Neural cell (in vitro differentiated cells): ENCODE results near the gene SPATS2L. TPM values are rescaled to one million over a fixed set of nuclear protein-coding genes. Genes with fewer than 3 reads are reported as not detected.

Experiments used
- H2AFZ ChIP-seq: fragments of 200-600, 300-800 bp; sonication (generic), shearing (Covaris generic); 2 replicates; pipeline ENCODE4 v1.6.0; 2014; ENCODE audit warnings: low read depth, mild to moderate bottlenecking, antibody characterized with exemption, low read length, moderate library complexity
- H3F3A ChIP-seq: fragments of 200-600 bp; shearing (Covaris generic); 2 replicates; pipeline ENCODE4 v1.6.1; 2016; ENCODE audit warnings: mild to moderate bottlenecking, moderate library complexity, mixed read lengths, antibody characterized with exemption, low read length; ENCODE audit not compliant: insufficient read depth, poor library complexity, severe bottlenecking
- H3K27ac ChIP-seq: fragments of 200-600, 300-800 bp; sonication (generic), shearing (Covaris generic); 2 replicates; pipeline ENCODE4 v1.5.1; 2014; ENCODE audit warnings: mild to moderate bottlenecking, low read length, moderate library complexity
- H3K27me3 ChIP-seq: fragments of 300-800, 200-600 bp; sonication (generic), shearing (Covaris generic); 2 replicates; pipeline ENCODE4 v1.6.0; 2014; ENCODE audit warnings: mild to moderate bottlenecking, low read depth, low read length, moderate library complexity; ENCODE audit not compliant: insufficient read depth
- H3K36me3 ChIP-seq: fragments of 300-800, 200-600 bp; sonication (generic), shearing (Covaris generic); 2 replicates; pipeline ENCODE4 v1.5.1; 2014; ENCODE audit warnings: mild to moderate bottlenecking, antibody characterized with exemption, low read length, moderate library complexity; ENCODE audit not compliant: insufficient read depth
- H3K4me2 ChIP-seq: fragments of 300-800, 200-600 bp; sonication (generic), shearing (Covaris generic); 2 replicates; pipeline ENCODE4 v1.6.0; 2014; ENCODE audit warnings: mild to moderate bottlenecking, low read length
- H3K4me3 ChIP-seq: fragments of 300-800, 200-600 bp; sonication (generic), shearing (Covaris generic); 2 replicates; pipeline ENCODE4 v1.5.1; 2014; ENCODE audit warnings: mild to moderate bottlenecking, low read length, moderate library complexity
- H3K79me2 ChIP-seq: fragments of 200-600 bp; shearing (Covaris generic); replicated peaks from 2 replicates; pipeline ENCODE4 v1.6.0; 2014; ENCODE audit warnings: mild to moderate bottlenecking, low read length, moderate library complexity; ENCODE audit not compliant: insufficient read depth
- H3K9ac ChIP-seq: fragments of 300-800, 200-600 bp; sonication (generic), shearing (Covaris generic); 2 replicates; pipeline ENCODE4 v1.6.1; 2016; ENCODE audit warnings: mild to moderate bottlenecking, low read length, mixed read lengths
- H3K9me2 ChIP-seq: fragments of 200-600 bp; shearing (Covaris generic); 2 replicates; pipeline ENCODE4 v1.6.1; 2016; ENCODE audit warnings: mild to moderate bottlenecking, low read length, mixed read lengths; ENCODE audit not compliant: insufficient read depth
- H3K9me3 ChIP-seq: fragments of 200-600, 300-800 bp; sonication (generic), shearing (Covaris generic); 2 replicates; pipeline ENCODE4 v1.6.1; 2016; ENCODE audit warnings: mild to moderate bottlenecking, mixed run types, low read length, moderate library complexity, mixed read lengths
- H4K20me1 ChIP-seq: fragments of 200-600 bp; shearing (Covaris generic); 2 replicates; pipeline ENCODE4 v1.6.1; 2016; ENCODE audit warnings: mild to moderate bottlenecking, mixed run types; ENCODE audit not compliant: insufficient read depth
- CTCF ChIP-seq: fragments of 450-650 bp; IDR thresholded peaks from 2 replicates; pipeline ENCODE4 v1.5.1; 2014; ENCODE audit warnings: antibody characterized with exemption, mild to moderate bottlenecking, moderate library complexity; ENCODE audit not compliant: poor library complexity, severe bottlenecking
- EP300 ChIP-seq: fragments of 450-650 bp; conservative IDR thresholded peaks from 2 replicates; pipeline ENCODE4 v1.6.1; 2014; ENCODE audit warnings: antibody characterized with exemption, mild to moderate bottlenecking, moderate library complexity; ENCODE audit not compliant: poor library complexity, severe bottlenecking
- EZH2 ChIP-seq: fragments of 200-600, 300-800 bp; shearing (Covaris generic), sonication (generic); IDR thresholded peaks from 2 replicates; pipeline ENCODE4 v1.6.1; 2014; ENCODE audit warnings: antibody characterized with exemption, low read length, borderline replicate concordance, mild to moderate bottlenecking; ENCODE audit not compliant: insufficient read depth, poor library complexity, severe bottlenecking
- MXI1 ChIP-seq: fragments of 450-650 bp; conservative IDR thresholded peaks from 2 replicates; pipeline ENCODE4 v1.6.1; 2014; ENCODE audit warnings: antibody characterized with exemption, mild to moderate bottlenecking; ENCODE audit not compliant: poor library complexity, severe bottlenecking
- POLR2AphosphoS5 ChIP-seq: IDR thresholded peaks from 2 replicates; pipeline ENCODE4 v1.6.1; 2012
- RAD21 ChIP-seq: fragments of 450-650 bp; conservative IDR thresholded peaks from 2 replicates; pipeline ENCODE4 v1.6.1; 2014; ENCODE audit warnings: antibody characterized with exemption, mild to moderate bottlenecking, moderate library complexity
- REST ChIP-seq: IDR thresholded peaks from 2 replicates; pipeline ENCODE4 v1.6.1; 2012; ENCODE audit warnings: borderline replicate concordance
- SMC3 ChIP-seq: fragments of 450-650 bp; conservative IDR thresholded peaks from 2 replicates; pipeline ENCODE4 v1.6.1; 2014; ENCODE audit warnings: antibody characterized with exemption, mild to moderate bottlenecking, moderate library complexity; ENCODE audit not compliant: poor library complexity
- TAF1 ChIP-seq: IDR thresholded peaks from 2 replicates; pipeline ENCODE4 v1.6.1; 2012; ENCODE audit warnings: low read depth
- polyA plus RNA-seq: library from polyadenylated mRNA; depleted of rRNA; stranded (reverse); fragments of >200 nt; gene quantifications from 2 replicates; pipeline ENCODE4 v1.2.3, GENCODE V29; 2014

The SPATS2L gene
- polyA plus RNA-seq, 1 donor from 2014 or later: 8.5 TPM

GRCh38 chr2:200449149-200449548, 142.7 kb downstream of the SPATS2L start:
- Histone ChIP-seq H3K79me2 (no peaks in the 10 kb centered on the region), H3K9ac (no peak overlapping the region), H3K4me3 (no peak overlapping the region), H4K20me1 (no peaks in the 10 kb centered on the region), H3K36me3 (no peaks in the 10 kb centered on the region), H2AFZ (no peak overlapping the region), H3K9me3 (no peaks in the 10 kb centered on the region), H3K9me2 (no peaks in the 10 kb centered on the region), H3K4me2 (no peak overlapping the region), H3K27me3 (no peaks in the 10 kb centered on the region), H3F3A (no peaks in the 10 kb centered on the region), H3K27ac (no peak overlapping the region)
- TF ChIP-seq EZH2: no peak
- no peak for TF ChIP-seq RAD21
- TF ChIP-seq MXI1: no peak
- no peak for TF ChIP-seq POLR2AphosphoS5
- TF ChIP-seq SMC3: no peak
- TF ChIP-seq REST: no peak
- TF ChIP-seq EP300: no peak
- no peak for TF ChIP-seq CTCF
- no peak for TF ChIP-seq TAF1

- no peaks in the 10 kb centered on the region for H3K27me3 ChIP-seq
- TF ChIP-seq EZH2: no peak
- TF ChIP-seq SMC3: no peak
- TF ChIP-seq MXI1: no peak
- no peak for TF ChIP-seq EP300
- no peak for TF ChIP-seq REST
- no peak for TF ChIP-seq CTCF
- no peak for TF ChIP-seq RAD21
- no peaks in the 10 kb centered on the region for H3K9me3 ChIP-seq
- H2AFZ ChIP-seq: no peak overlapping the region
- no peaks in the 10 kb centered on the region for H4K20me1 ChIP-seq
- no peak overlapping the region for H3K4me3 ChIP-seq
- H3F3A ChIP-seq: no peaks in the 10 kb centered on the region
- H3K9ac ChIP-seq: no peak overlapping the region
- H3K9me2 ChIP-seq: no peaks in the 10 kb centered on the region
- no peak overlapping the region for H3K4me2 ChIP-seq
- no peaks in the 10 kb centered on the region for H3K79me2 ChIP-seq
- H3K27ac ChIP-seq: no peak overlapping the region
- no peaks in the 10 kb centered on the region for H3K36me3 ChIP-seq
These were observed 143.8 kb downstream of the SPATS2L start for GRCh38 chr2:200450288-200450687.
